SK-N-SH treated with all-trans-retinoic acid at 6 μM for 48 hours (cell line): ENCODE measurements around the gene FAM228B.
A peak's percentile ranks its signal among the peaks of the same experiment; 100 is the strongest.

ENCODE experiments used
- ATAC-seq: fragments of 200-7000 bp; cut with Tn5 transposase; 3 replicates; pipeline ENCODE4 v1.9.1; 2020; ENCODE audit warnings: mild to moderate bottlenecking, moderate library complexity
- BACH2 ChIP-seq: fragments of 250-450 bp; sonication (Bioruptor Pico); IDR thresholded peaks from 2 replicates; pipeline ENCODE4 v1.9.0; 2021; ENCODE audit warnings: mild to moderate bottlenecking, borderline replicate concordance
- CREB5 ChIP-seq: fragments of 250-450 bp; sonication (Bioruptor Pico); IDR thresholded peaks from 2 replicates; pipeline ENCODE4 v1.5.1; 2020; ENCODE audit warnings: low read depth, mild to moderate bottlenecking, moderate library complexity
- CSDC2 ChIP-seq: fragments of 250-450 bp; sonication (Bioruptor Pico); IDR thresholded peaks from 2 replicates; pipeline ENCODE4 v1.5.0; 2020; ENCODE audit warnings: mild to moderate bottlenecking, moderate library complexity
- CSRNP3 ChIP-seq: fragments of 250-450 bp; sonication (Bioruptor Pico); IDR thresholded peaks from 2 replicates; pipeline ENCODE4 v1.5.1; 2021; ENCODE audit warnings: mild to moderate bottlenecking, moderate library complexity
- ESRRG ChIP-seq: fragments of 250-450 bp; sonication (Bioruptor Pico); IDR thresholded peaks from 2 replicates; pipeline ENCODE4 v1.6.1; 2021; ENCODE audit warnings: mild to moderate bottlenecking
- GLIS3 ChIP-seq: fragments of 250-450 bp; sonication (Bioruptor Pico); IDR thresholded peaks from 2 replicates; pipeline ENCODE4 v1.5.0; 2020; ENCODE audit warnings: mild to moderate bottlenecking, moderate library complexity
- ISL1 ChIP-seq: fragments of 250-450 bp; sonication (Bioruptor Pico); IDR thresholded peaks from 2 replicates; pipeline ENCODE4 v2.1.2; 2022; ENCODE audit warnings: mild to moderate bottlenecking, moderate library complexity
- PPARA ChIP-seq: fragments of 250-450 bp; sonication (Bioruptor Pico); IDR thresholded peaks from 2 replicates; pipeline ENCODE4 v1.5.0; 2020; ENCODE audit warnings: mild to moderate bottlenecking, borderline replicate concordance
- RARB ChIP-seq: fragments of 250-450 bp; sonication (Bioruptor Pico); IDR thresholded peaks from 2 replicates; pipeline ENCODE4 v1.8.0; 2021; ENCODE audit warnings: mild to moderate bottlenecking, moderate library complexity
- SNAI2 ChIP-seq: fragments of 250-450 bp; sonication (Bioruptor Pico); IDR thresholded peaks from 2 replicates; pipeline ENCODE4 v1.5.0; 2020; ENCODE audit warnings: mild to moderate bottlenecking, moderate library complexity
- TCF4 ChIP-seq: fragments of 250-450 bp; sonication (Bioruptor Pico); IDR thresholded peaks from 2 replicates; pipeline ENCODE4 v1.8.0; 2021; ENCODE audit warnings: mild to moderate bottlenecking, moderate library complexity, borderline replicate concordance
- TOX ChIP-seq: fragments of 250-450 bp; sonication (Bioruptor Pico); IDR thresholded peaks from 2 replicates; pipeline ENCODE4 v1.8.0; 2021; ENCODE audit warnings: mild to moderate bottlenecking, moderate library complexity, borderline replicate concordance
- ZC3H10 ChIP-seq: fragments of 250-450 bp; sonication (Bioruptor Pico); IDR thresholded peaks from 2 replicates; pipeline ENCODE4 v1.5.1; 2021; ENCODE audit warnings: mild to moderate bottlenecking, moderate library complexity
- ZFP30 ChIP-seq: fragments of 450-650 bp; formaldehyde crosslinking; IDR thresholded peaks from 2 replicates; pipeline ENCODE4 v1.5.0; 2022; ENCODE audit warnings: mild to moderate bottlenecking, moderate library complexity
- ZNF565 ChIP-seq: fragments of 450-650 bp; formaldehyde crosslinking; conservative IDR thresholded peaks from 2 replicates; pipeline ENCODE4 v1.5.0; 2020; ENCODE audit warnings: low read depth, mild to moderate bottlenecking, moderate library complexity
- ZNF70 ChIP-seq: fragments of 450-650 bp; formaldehyde crosslinking; IDR thresholded peaks from 2 replicates; pipeline ENCODE4 v1.5.0; 2020; ENCODE audit warnings: mild to moderate bottlenecking, moderate library complexity
- ZNF8 ChIP-seq: fragments of 450-650 bp; formaldehyde crosslinking; IDR thresholded peaks from 2 replicates; pipeline ENCODE4 v1.5.0; 2020; ENCODE audit warnings: mild to moderate bottlenecking, moderate library complexity
- TF ChIP-seq, protein P1 (sequence below): fragments of 250-450 bp; sonication (Bioruptor Pico); IDR thresholded peaks from 2 replicates; pipeline ENCODE4 v1.5.0; 2020; ENCODE audit warnings: mild to moderate bottlenecking, moderate library complexity
- TF ChIP-seq, protein P2 (sequence below): fragments of 250-450 bp; sonication (Bioruptor Pico); IDR thresholded peaks from 2 replicates; pipeline ENCODE4 v1.8.0; 2021; ENCODE audit warnings: low read depth, mild to moderate bottlenecking, moderate library complexity, borderline replicate concordance
- TF ChIP-seq, protein P3 (sequence below): fragments of 250-450 bp; sonication (Bioruptor Pico); IDR thresholded peaks from 2 replicates; pipeline ENCODE4 v1.8.0; 2020; ENCODE audit warnings: mild to moderate bottlenecking, moderate library complexity, borderline replicate concordance

FAM228B gene

GRCh38 chr2:24160761-24161160 lies 37.5 kb downstream of the FAM228B start:
- ATAC-seq, result no peak
- TF ChIP-seq, protein P1, sequence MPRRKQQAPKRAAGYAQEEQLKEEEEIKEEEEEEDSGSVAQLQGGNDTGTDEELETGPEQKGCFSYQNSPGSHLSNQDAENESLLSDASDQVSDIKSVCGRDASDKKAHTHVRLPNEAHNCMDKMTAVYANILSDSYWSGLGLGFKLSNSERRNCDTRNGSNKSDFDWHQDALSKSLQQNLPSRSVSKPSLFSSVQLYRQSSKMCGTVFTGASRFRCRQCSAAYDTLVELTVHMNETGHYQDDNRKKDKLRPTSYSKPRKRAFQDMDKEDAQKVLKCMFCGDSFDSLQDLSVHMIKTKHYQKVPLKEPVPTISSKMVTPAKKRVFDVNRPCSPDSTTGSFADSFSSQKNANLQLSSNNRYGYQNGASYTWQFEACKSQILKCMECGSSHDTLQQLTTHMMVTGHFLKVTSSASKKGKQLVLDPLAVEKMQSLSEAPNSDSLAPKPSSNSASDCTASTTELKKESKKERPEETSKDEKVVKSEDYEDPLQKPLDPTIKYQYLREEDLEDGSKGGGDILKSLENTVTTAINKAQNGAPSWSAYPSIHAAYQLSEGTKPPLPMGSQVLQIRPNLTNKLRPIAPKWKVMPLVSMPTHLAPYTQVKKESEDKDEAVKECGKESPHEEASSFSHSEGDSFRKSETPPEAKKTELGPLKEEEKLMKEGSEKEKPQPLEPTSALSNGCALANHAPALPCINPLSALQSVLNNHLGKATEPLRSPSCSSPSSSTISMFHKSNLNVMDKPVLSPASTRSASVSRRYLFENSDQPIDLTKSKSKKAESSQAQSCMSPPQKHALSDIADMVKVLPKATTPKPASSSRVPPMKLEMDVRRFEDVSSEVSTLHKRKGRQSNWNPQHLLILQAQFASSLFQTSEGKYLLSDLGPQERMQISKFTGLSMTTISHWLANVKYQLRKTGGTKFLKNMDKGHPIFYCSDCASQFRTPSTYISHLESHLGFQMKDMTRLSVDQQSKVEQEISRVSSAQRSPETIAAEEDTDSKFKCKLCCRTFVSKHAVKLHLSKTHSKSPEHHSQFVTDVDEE (CRISPR knock-in tag), result no peak
- TF ChIP-seq ZNF565 (CRISPR knock-in tag), result no peak
- no peak for TF ChIP-seq PPARA
- no peak for TF ChIP-seq SNAI2 (CRISPR knock-in tag)
- TF ChIP-seq CSRNP3 (CRISPR knock-in tag), result no peak
- TF ChIP-seq TOX (CRISPR knock-in tag), result no peak
- no peak for TF ChIP-seq GLIS3
- TF ChIP-seq RARB (CRISPR knock-in tag), result no peak

- no peak for ATAC-seq
These were observed 39.2 kb downstream of the FAM228B start for GRCh38 chr2:24162494-24162893.

GRCh38 chr2:24163186-24163585 lies 39.9 kb downstream of the FAM228B start:
- TF ChIP-seq CSDC2 (CRISPR knock-in tag) (no peak), ZC3H10 (CRISPR knock-in tag) (no peak), CSRNP3 (CRISPR knock-in tag) (no peak), CREB5 (CRISPR knock-in tag) (no peak), ZNF70 (CRISPR knock-in tag) (no peak), ZNF565 (CRISPR knock-in tag) (no peak), ISL1 (CRISPR knock-in tag) (no peak), PPARA (no peak), TCF4 (CRISPR knock-in tag) (no peak), BACH2 (CRISPR knock-in tag) (no peak), GLIS3 (no peak), ESRRG (no peak), ZFP30 (CRISPR knock-in tag) (no peak), ZNF8 (CRISPR knock-in tag) (no peak)
- TF ChIP-seq, protein P2, sequence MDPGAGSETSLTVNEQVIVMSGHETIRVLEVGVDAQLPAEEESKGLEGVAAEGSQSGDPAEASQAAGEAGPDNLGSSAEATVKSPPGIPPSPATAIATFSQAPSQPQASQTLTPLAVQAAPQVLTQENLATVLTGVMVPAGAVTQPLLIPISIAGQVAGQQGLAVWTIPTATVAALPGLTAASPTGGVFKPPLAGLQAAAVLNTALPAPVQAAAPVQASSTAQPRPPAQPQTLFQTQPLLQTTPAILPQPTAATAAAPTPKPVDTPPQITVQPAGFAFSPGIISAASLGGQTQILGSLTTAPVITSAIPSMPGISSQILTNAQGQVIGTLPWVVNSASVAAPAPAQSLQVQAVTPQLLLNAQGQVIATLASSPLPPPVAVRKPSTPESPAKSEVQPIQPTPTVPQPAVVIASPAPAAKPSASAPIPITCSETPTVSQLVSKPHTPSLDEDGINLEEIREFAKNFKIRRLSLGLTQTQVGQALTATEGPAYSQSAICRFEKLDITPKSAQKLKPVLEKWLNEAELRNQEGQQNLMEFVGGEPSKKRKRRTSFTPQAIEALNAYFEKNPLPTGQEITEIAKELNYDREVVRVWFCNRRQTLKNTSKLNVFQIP, result no peak
- TF ChIP-seq, protein P3, sequence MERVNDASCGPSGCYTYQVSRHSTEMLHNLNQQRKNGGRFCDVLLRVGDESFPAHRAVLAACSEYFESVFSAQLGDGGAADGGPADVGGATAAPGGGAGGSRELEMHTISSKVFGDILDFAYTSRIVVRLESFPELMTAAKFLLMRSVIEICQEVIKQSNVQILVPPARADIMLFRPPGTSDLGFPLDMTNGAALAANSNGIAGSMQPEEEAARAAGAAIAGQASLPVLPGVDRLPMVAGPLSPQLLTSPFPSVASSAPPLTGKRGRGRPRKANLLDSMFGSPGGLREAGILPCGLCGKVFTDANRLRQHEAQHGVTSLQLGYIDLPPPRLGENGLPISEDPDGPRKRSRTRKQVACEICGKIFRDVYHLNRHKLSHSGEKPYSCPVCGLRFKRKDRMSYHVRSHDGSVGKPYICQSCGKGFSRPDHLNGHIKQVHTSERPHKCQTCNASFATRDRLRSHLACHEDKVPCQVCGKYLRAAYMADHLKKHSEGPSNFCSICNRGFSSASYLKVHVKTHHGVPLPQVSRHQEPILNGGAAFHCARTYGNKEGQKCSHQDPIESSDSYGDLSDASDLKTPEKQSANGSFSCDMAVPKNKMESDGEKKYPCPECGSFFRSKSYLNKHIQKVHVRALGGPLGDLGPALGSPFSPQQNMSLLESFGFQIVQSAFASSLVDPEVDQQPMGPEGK, result no peak
- ATAC-seq, result no peak

More at GRCh38 chr2:24162494-24162893, 39.2 kb downstream of the FAM228B start:
- no peak for TF ChIP-seq ZNF565 (CRISPR knock-in tag)
- TF ChIP-seq ZNF8 (CRISPR knock-in tag), result peak; percentile 99
